ENCODE measurements around the gene NHEJ1.

Gene NHEJ1

DNA sequence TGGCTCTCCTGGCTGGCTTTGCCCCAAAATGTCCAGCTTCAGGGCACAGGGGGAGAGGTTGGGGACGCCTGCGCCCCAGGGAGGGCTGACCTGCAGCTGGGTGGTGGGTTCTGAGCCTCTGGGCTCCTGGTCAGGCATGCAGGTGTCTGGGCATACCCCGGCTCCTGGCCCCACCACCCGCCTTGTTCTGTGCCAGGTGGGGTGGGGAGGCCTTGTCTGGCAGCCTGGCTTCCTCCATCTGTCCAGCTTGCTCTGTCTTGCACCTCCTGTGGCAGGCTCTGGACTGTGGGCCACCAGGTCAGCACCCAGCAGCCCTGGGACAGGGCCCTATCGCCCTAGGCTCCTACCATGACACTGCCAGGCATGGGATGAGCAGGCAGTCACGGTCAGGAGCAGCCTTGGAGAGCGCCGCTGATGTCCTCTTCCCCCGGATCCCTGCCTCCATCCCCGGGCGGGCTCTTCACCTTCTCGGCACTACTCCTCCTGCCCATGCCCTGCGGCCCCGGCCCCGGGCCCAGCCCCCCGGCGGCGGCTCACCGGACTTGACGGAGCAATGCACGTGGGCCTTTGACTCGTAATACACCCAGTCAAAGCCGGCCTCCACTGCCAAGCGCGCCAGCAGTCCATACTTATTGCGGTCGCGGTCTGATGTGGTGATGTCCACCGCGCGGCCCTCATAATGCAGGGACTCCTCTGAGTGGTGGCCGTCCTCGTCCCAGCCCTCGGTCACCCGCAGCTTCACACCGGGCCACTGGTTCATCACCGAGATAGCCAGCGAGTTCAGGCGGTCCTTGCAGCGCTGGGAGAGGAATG lies 103.5 kb downstream of the NHEJ1 start:
- DNase-seq = no peak

DNA sequence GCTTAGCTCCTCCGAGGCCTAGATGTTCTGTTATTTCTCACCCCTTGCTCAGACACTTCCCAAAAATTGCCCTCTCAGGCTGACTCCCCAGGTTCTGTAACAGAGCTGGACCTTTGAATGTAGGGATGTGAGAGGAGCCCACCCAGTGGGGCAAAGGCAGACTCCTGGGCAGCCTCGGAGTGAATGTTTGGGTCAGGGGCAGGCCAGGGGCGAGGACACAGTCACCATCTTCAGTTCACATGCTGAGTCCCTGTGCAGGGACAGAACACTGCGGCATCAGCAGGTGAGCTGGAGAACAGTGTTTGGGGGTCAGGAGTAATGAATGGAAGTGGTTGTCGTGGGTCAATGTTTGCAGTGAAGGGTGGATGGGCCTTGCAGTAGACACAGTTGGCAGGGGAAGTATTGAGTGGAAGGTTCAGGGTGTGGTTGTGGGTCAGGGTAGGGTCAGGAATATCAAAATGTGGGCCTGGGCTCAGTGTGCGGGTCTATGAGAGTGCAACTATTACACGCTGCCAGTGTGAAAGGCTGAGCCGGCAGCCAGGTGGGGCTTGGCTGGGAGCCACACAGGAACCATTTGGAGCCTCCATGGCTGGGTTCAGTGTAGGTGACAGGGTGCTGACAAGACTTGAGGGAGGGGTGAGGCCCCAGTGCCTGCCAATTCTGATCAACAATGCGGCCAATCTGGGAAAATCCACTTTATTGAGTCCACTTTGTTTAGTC lies 104.3 kb downstream of the NHEJ1 start:
- DNase-seq = no peak

GRCh38 chr2:219054956-219055903 lies 105.4 kb downstream of the NHEJ1 start:
- no peak for DNase-seq

GRCh38 chr2:219049282-219049681 lies 111.3 kb downstream of the NHEJ1 start:
- DNase-seq = no peak

DNA sequence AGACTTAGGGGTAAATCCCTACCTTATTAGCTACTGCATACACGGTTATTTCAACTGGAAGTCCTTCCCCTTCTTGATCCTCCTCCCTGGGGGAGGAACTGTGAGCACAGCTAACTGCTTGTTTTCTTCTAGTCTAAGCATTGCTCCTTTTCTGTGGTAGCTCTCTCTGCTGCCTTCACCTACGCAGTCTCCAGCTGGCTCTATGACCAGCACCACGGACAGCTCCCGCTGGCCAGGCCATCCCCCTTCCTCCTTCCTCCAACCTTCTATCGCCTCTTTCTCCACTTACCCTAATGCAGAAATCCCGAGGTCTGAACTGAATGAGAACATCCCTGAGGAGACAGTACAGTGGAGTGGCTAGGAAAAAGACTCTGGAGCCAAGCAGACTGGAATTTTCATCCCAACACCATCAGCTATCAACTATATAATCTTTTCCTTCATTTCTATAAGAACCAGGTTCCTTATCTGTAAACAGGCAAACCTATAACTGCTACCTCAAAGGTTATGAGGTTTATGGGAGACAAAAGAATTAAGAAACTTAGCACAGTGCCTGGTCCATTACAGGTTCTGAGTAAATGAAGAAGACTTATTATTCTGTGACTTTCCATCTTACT lies 114.6 kb downstream of the NHEJ1 start:
- no peak for DNase-seq

DNA sequence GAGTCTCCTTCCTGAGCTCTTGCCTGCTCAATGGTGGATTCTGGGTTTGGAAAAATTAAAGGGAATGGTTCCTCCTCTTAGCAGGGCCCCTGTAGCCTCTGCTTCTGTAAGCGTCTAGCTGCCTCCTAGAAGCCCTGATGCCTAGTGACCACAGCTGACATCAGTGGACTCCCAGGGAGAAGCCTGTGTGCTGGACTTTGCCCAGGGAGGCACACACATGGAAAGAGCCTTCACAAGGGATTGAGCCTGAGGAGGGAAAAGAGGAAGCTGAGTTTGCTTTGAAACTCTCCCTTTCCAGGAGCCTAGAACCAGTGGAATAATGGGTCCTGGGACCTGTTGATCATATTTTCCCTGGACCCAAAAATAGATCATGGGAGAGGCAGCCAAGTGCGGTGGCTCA lies 117.9 kb downstream of the NHEJ1 start:
- DNase-seq = no peak

DNA sequence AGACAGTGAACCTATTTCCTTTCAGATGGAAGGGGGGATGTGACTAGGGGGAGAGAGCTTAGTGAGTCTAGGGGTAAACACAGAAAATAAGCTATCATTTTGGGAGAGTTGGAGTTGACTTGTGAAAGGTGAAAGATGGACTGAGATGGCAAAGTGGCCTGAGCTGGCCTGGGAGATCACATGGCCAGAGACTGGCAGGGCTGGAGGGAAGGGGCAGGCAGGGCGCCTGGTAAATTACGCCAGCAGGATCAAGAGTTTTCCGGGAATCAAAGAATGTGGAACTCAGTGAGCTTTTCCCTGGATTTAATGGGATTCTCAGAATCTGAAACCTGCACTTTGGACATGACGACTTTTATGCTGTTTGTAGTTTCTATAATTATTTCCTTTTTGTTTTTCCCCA lies 118.5 kb downstream of the NHEJ1 start:
- DNase-seq = no peak

- DNase-seq = peak; percentile 77
Observed at GRCh38 chr2:219041252-219041651, 119.4 kb downstream of the NHEJ1 start, which contains the start of gene CFAP65. TSS of gene CFAP65 (minus strand) at chr2:219041516. CDS start at chr2:219039048, 2,468 bp downstream.

DNA sequence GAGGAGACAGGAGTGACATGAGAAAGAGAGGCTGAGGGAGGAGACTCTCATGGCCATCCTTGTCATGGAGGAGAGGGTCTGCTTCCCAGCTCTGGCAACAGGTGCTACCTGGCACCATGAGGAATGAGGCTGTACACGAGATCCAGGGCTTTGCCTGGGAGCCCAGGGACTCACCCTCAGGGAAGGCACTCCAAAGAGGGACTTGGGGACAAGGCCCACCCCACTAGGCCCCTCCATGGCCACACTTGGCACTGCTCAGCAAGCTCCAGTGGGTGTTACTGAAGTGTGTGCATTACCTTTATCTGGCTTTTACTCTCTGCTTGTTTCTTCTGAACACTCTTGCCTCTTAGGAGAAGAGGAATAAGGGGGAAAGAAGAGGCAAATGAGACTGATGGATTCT lies 122.0 kb downstream of the NHEJ1 start:
- DNase-seq = no peak

DNA sequence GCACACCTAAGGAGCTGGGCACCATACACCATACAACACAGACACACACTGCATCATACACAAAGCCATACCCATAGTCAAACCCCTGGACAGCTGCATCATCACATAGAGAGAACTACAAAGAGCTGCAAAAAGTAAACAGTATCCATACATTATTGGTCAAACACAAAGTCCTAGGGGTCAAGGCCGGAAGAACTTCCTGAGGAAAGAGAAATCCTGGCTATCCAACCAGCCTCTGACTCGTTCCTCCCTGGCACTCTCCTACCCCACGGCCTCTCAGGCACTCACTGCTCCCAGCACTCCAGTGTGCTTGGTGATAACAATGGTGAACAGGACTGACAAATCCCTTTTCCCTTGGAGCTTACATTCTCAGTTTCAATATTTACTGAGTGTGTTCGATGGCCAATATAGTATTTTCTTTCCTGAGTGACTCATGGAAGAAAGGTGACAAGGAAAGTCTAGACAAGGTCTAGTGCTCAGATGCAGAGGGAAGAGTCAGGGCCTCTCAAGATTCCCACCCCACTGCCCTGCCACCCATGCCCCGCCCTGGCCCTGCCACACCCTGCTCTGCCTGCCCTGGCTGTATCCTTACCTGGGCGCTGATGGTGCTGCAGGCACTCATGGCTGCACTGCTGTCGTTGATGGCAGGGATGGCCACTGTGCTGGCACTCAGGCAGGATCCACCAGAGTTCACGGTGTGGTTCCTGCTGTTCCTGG lies 122.7 kb downstream of the NHEJ1 start:
- DNase-seq = no peak

DNA sequence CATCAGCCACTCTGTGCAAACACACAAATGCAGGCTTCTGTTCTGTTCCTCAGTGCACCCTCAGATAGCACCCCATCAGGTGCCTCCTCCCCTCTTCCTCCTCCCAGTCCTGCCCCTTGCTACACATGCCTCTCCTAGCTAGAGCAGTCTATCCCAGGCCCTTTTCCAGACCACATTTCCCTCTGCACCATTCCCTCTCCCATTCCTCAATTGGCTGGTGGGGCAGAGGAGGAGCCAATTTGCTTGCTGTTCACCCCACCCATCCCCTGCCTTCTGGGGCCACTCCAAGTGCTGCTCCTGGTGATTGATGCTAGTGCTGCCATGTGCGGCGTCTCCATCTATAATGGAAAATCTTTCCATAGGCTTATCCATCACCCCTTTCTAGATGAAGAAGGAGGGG lies 124.7 kb downstream of the NHEJ1 start:
- DNase-seq = no peak

DNA sequence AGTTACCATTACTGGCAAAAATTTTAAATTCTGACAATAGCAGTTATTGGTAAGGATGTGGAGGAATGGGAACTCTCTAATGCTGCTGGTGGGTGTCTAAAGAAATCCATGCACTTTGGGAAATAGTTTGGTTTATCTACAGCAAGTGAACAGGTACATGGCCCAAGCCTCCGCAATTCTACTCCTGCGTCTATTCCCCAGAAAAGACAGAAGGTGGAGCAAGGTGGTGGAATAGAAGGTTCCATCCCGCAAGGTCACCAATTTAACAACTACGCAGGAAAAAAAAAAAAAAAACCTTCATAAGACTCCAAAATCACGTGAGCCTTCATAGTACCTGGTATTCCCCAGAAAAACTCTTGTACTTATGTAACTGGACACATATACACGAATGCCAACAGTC lies 125.8 kb downstream of the NHEJ1 start:
- no peak for DNase-seq

DNA sequence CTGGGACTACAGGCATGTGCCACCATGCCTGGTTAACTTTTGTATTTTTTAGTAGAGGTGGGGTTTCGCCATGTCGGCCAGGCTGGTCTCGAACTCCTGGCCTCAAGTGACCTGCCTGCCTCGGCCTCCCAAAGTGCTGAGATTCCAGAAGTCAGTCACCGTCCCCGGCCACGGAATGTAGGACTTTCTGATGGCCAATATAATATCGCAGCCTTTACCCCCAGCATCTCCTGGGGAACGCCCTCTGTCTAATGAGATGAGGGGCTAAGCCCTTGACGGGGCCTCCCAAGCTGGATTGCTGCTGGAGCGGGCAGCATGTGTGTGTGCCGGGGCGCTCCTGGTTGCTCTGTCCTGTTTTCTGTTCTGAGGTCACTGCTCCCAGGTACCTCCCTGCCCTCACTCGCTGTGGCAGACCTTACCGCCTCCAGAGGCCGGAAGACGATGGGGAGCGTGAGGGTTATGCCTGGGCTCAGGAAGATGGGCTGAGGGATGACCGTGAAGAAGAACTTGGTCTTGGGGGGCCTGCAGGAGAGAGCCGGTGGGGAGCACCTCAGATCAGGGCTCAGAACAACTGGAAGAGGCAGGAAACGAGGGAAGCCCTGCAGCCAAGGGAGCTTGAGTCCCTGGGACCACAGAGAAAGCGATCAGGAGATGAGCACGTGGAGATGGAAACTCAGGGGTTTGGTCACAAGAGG lies 128.4 kb downstream of the NHEJ1 start:
- no peak for DNase-seq

DNA sequence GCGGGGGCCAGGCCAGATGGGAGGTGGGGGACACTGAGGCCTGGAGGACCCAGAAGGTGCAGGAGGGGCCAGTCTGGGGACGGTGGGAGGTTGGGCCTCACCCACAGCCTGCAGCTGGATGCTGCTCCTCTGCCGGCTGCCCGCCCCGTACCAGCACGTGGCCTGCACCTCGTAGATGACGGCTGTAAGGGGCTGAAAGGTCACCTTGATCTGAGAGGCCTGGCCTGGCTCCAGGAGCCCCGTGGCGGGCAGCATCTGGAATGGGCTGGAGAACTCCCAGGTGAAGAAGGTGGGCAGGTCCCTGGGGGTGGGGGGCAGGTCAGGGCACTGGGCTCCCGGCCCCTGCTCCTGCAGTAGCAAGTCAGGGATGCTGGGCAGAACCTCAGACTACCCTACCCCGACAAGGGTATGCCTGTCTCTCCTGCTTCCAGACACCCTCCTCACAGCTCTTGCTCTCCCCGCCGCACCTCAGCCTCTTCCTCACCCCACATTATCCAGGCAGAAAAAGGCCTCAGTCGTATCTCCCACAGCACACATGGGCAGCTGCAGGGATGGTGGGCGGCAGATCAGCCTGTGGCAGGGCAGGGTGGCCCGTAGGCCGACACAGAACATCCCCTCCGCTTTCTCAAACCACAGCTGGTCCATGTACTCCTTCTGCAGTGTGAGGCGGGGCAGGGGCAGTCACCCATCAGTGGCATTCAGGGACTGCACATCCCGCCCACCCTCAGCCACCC lies 129.4 kb downstream of the NHEJ1 start:
- no peak for DNase-seq

- DNase-seq = no peak
Observed at GRCh38 chr2:219030177-219030940, 130.3 kb downstream of the NHEJ1 start.

DNA sequence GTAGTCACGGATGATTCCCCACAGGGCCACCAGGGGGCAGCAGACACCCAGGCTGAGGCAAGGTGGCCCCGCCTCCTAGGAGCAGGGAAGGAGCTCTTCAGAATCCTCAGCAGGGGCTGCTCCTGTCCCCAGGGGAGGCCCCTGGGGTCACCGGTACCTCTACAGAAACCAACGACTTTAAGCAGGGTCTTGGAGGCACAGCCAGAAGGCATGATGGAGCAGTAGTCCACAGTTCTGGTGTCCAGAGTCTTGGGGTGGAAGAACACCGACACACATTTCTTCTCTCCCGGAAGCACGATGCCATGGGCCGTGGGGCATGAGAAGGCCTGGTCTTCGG lies 130.8 kb downstream of the NHEJ1 start:
- peak; percentile 78 for DNase-seq

DNA sequence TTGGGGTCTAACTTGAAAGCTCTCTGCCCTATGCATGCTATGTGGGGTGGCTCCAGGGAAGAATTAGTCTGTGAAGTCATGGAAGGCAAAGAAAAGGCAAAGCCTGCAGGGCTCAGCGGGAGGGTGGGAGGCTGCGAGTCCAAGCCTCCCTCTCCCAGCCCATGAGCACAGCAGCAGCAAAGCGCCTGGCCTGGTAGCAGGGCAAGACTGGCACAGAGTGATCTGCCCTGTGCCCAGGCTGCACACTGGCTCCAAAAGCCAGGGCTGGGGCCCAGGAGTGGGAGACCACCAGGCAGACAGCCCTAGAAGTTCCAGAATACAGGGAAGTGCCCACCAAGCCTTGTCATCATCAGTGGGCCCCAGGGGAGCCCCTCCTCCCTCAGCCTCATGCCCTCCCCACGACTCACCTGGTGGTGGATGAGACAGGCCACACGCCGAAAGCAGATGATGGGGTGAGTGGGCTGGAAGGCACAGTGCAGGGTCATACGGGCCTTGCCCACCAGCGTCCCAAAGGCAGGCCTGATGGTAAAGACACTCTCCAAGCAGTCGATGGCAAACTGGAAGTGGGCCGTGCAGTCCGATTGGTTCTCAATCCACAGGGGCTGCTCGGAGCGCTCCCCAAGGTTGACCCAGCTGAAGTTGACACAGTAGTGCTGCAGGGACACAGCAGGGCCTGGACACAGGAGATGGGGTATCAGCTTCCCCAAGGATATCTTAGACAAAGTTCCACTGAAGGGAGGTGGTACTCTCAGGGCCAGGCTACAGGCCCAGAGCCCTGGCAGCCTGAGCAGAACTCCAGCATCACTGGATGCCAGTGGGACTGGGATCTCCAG lies 131.4 kb downstream of the NHEJ1 start:
- no peak for DNase-seq

DNA sequence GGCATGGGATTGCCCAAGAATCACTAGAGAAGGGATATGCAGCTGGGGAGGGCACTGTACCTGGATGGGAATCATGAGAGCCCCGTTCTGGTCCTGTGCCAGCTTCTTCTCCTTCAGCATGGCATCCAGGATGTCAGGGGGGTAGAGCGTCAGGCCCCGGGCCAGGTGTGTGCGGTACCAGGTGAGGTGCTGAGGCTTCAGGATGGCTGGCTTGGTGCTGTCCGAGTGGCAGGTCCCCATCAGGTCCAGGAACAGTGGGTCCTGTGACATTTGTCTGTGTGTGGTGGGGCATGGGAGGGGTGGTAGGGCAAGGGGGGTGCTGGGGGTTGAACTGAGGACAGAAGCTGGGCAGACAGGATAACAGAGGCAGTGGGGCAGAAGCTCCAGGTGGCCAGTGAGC lies 132.5 kb downstream of the NHEJ1 start:
- no peak for DNase-seq

- no peak for DNase-seq
Observed at GRCh38 chr2:219027511-219028055, 133.0 kb downstream of the NHEJ1 start.

All from NCI-H345 (cell line).